ENCODE measurements around the gene HSDL1.

- TF ChIP-seq POLR2A (IDR thresholded peaks at IDR 0.05; ENCODE audit: low read depth, low read length) (no peak), MYC (IDR thresholded peaks at IDR 0.05; ENCODE audit: low read depth, low read length) (no peak)
Observed at GRCh38 chr16:84104231-84104630, 40.7 kb downstream of the HSDL1 start.
